ENCODE measurements around the gene SUN3.
A peak's percentile ranks its signal among the peaks of the same experiment; 100 is the strongest.

Gene SUN3

DNA sequence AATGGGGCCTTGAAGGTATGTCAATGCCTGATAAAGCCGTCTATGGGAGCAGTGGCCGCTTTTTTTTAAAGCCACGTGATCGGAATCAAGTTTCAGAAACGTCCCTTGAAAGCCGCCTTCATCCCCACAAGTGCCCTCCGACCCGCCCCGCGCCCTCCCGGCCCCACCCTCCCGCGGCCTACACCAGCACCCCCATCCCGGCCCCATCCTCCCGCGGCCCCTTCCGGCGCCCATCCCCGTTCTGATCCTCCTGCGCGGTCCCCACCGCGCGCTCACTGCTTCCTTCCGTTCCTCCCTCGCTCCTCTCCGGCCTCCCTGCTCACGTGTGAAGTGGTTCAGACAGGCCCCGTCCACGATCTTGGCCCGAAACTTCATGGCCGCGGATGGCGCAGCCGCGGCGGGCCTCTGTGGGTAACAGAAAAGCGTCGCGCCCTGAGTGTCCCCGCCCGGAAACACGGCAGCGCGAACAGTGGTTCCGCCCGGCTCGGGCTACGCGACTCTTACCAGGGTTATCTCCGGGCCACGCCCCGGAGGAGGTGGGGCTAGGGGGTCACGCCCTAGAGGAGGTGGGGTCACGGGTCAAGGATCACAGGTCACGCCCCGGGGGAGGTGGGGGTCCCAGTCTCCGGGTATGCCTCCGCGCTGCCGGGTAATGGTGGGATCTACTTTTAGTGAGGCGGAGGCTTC is 49.6 kb downstream of the SUN3 start, which contains the start of gene HUS1:
Gene HUS1, minus strand, starts transcription at position 471 of the 687 bp plus-strand sequence. Its CDS starts 96 bp downstream, at position 375.
- DNase-seq: peak; percentile 16 to 94 (median 80)

DNA sequence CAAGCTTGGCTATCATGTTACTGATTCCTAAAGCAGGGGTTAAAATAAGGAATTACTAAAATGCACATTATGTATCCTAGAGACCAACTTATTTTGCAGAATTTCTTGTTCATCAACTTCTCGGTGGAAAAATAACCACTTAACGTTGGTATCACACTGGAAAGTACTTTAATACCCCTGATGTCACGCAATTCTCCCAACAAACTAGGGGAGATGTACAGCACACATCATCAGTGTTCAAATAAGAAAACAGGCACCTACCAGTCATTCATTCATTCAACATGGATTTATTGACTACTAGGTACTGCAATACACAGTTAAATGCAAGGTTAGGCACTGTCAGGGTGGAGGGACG is 50.1 kb downstream of the SUN3 start:
- no peak for DNase-seq

GRCh38 chr7:47973739-47974138 is 55.2 kb downstream of the SUN3 start:
- DNase-seq: no peak

GRCh38 chr7:47970761-47971160 is 58.1 kb downstream of the SUN3 start:
- no peak for DNase-seq

- peak in 34 of 56 donors; percentile 4 to 74 (median 30) for DNase-seq
Observed at GRCh38 chr7:47968847-47969774, 59.8 kb downstream of the SUN3 start.

- no peak for DNase-seq
Observed at GRCh38 chr7:47967708-47968107, 61.2 kb downstream of the SUN3 start.

DNA sequence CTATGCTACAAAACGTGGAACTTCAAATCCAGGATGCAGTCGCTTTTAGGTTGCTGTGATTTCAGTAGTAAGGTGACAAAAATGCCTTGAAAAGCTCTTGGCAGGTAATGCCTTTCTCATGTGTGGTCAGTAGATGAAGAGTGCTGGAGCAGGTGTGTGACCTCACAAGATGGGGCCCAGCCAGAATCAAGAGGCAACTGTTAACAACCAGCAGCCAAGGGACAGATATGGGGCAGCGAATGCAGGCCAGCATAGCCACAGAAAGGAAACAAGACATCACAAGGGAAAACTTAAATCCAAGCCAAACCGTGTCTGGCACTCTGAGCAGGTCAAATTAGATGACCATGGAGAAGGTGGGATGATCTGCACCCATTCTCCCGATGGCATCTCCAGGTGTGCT is 61.8 kb downstream of the SUN3 start:
- no peak for DNase-seq

DNA sequence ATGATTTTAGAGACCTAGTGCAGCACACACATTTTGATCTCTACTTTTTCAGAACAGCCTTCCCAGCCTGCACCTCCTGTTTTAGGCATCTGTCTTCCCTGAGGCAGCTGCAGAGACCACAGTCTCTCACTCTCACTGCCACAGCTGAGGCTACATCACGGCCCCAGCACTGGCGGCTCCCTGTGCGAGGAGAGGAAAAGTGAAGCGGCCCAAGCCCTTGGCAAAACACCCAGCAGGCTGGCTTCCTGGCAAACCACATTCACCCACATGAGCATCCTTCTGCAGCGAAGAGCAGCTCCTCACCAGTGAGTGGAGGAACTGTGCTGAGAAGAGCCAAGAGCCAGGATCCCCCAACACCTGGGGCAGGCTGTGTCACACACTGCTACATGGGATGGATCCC is 63.5 kb downstream of the SUN3 start:
- peak in 4 of 56 donors; percentile 3 to 9 (median 8) for DNase-seq

- no peak for DNase-seq
Observed at GRCh38 chr7:47962262-47962661, 66.6 kb downstream of the SUN3 start.

DNA sequence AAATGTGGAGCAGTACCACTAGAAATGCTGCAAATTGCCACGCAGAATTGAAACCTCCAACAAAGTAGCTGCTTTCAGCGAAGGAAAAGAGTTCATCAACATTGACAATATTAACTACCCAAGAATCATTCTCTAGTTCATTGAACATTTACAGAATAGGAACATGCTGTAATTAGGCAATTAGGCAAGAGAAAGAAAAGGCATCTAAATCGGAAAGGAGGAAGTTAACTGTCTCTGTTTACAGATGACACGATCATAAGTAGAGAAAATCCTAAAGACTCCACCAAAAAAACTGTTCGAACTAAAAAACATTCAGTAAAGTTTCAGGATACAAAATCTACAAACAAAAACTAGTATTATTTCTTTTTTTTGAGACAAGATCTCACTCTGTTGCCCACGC is 71.8 kb downstream of the SUN3 start:
- DNase-seq: no peak

DNA sequence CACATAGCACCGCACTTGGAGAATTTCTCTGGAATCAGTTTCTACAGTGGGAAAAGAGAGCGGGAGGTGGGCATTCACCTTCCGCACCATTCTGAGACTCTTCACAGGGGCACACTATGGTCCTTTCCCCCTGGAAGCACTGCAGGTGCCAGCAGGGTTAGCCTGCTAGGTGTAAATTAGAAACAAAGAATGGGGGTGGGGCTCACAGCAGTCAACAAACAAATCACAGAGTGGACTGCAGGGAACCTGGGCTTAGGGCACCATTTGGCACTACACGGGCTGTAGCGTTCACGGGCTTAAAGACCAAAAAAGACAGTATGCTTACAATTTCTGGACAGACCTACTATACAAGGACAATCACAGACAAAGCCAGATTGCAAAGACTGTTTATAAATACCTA is 72.7 kb downstream of the SUN3 start:
- DNase-seq: no peak

DNA sequence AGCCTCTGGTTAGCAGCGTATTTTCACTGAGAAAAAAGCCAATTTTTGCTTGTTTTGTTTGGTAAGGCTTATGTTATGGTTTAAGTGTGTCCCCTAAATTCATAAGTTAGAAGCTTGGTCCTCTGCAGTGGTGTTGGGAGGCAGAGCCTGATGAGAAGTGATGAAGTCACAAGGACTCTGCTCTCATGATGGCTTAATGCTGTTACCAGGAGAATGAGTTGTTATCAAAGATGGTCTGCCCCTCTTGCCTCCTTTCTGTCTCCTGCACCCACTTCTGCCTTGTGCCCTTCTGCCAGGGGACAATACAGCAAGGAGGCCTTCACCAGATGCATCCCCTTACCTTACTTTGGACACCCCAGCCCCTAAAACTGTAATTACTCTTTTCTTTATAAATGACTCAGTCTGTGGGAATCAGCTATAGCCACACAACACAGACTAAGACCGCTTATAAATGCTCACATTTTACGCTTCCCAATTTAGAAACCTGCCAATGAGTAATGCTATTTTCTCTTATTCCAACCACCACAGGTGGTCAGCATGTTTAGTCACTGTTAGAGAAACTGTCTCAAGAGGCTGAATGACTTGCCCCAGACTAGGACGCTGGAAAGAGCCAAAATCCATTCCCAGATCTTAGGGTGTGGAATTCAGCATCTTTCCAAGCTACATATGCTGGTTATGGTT is 74.5 kb downstream of the SUN3 start:
- no peak for DNase-seq

DNA sequence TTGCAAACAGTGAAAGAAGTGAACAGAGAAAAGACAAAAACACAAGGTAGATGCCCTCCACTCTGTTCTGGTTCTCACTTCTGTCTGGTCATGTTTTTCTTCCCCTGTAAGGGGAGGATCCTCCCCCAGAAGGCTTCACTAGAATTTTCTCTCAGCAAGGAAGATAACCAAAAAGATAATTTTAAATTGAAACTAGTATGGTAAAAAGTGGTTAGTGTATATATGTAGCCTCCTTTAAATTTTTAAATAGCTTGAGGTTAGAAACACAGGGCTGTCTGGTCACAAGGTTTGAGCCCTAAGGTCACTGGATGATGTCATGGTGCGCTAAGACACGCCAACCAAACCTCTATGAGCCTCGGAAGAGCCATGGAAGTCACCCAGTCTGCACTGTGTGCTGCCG is 75.1 kb downstream of the SUN3 start:
- no peak for DNase-seq

DNA sequence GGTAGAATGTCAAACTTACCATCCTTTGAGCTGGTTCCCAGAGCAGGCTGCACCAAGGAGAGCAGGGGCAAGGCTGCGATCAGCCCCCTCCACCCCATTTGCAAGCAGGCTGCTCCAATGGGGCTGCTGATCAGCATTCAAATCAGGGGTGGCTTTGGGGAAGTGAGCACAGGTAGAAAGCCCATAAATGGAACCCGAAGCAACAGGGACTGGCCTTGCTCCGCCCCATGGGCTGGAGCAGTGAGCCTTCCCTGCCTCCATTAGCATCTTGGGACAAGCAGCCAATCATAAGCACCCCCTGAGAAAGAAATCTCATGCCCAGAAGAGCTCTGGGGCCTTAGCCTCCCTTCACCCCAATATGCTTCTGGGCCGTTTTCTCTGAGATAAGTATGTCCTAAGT is 76.7 kb downstream of the SUN3 start:
- DNase-seq: no peak

DNA sequence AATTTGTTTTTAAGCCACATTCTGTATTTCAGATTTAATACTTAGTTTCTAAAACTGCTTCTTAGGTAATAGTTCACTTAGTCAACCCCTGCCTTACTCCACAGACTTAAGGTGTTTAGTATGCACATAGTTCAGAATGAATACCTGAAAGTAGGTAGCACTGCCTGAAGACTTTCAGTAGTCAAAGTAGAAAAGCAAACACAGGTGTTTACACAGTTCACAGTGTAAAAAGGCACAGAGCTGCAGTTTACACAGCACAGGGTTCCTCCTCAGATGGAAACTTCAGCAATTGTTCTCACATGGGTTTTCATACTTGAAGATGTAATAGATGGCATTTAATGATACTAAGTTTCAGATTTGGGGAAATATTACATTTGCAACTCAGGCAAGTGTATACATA is 77.5 kb downstream of the SUN3 start:
- DNase-seq: no peak

- DNase-seq: peak in 3 of 56 donors; percentile 20 to 29 (median 20)
Observed at GRCh38 chr7:47950714-47951113, 78.2 kb downstream of the SUN3 start.

GRCh38 chr7:47949703-47950102 is 79.2 kb downstream of the SUN3 start:
- no peak for DNase-seq

DNA sequence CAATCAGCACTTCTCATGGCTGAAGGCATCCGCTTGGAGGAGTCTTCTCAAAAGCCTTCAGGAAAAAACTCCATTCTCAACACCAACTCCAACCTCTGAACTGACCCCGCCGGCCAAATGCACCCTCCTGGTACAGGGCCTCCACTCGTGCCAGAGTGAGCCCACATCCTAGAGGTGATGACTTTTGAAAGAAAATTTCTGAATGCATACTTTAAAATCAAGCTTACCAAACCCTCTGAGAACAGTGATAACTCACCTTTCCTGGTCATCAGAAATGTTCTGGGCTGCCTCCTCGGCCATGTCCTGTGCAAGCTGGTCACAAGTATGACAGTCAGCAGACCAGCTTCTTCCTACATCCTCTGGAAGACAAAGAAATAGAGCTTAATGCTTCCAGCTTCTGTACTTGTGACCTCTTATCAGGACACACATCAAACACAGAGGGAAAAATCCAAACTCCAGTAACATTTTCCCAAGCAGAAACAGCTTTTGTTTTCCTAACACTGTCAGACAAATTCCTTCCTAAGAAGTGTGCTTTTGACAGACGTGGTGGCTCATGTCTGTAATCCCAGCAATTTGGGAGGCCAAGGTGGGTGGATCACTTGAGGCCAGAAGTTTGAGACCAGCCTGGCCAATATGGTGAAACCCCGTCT is 80.6 kb downstream of the SUN3 start, which contains the start of gene PKD1L1:
Gene PKD1L1, minus strand, starts transcription at position 326 of the 650 bp plus-strand sequence. Its CDS starts 26 bp downstream, at position 300.
- no peak for DNase-seq

- no peak for DNase-seq
Observed at GRCh38 chr7:47947355-47947749, 81.6 kb downstream of the SUN3 start.

DNA sequence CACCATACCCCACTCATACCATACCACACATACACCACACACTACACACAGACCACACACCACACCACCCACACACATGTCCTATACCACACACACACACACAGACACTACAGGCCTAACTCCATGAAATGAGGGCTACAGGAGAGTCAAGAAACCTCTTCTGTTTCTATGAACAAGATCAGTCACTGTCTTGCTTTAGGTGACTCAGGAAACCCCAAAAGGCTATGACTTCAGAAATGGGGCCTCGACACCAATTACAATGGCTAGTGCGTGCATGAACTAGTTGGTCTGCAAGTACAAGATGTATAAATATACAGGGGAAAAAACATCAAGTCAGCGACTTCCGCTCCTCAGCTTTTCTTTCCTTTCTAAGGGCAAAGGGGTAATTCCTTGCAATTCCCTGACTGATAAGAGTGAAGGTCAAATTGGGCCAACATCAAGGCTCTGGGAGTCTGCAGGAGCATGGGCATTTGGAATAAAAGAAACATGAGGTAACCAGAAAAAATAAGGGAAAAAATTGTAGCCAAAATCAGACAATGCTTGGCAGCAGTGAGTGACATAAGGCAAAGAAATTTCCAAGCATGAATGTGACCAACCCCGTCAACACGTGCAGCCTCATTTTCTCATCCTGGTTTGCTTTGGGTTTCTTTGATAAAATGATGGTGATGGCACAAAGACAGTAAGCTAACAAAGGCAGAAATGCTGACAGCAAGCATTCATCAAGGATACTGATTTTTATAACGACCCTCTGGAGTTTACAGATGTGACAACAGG is 82.1 kb downstream of the SUN3 start:
- DNase-seq: no peak

All from amygdala (tissue), 56 donors.